Uterus (tissue), 2 donors: ENCODE data around the gene MYBPC3.

Source experiments
- CTCF ChIP-seq, 4 experiments: fragments of 200-600 bp in 2 of 4; fragments of 450-650 bp in 2 of 4; sonication (generic) in 2 of 4; IDR thresholded peaks; one replicate each; pipeline ENCODE4 v1.5.1; 2016 to 2019; ENCODE audit warnings: antibody characterized with exemption in 4 of 4, mild to moderate bottlenecking in 2 of 4, moderate library complexity in 1 of 4
- POLR2A ChIP-seq, 2 donors: fragments of 450-650 bp; IDR thresholded peaks; one replicate each; pipeline ENCODE4 v1.6.1; 2016; ENCODE audit warnings: antibody characterized with exemption in 2 of 2, mild to moderate bottlenecking in 1 of 2, moderate library complexity in 1 of 2

- TF ChIP-seq CTCF (IDR thresholded peaks at IDR 0.05): no peak
- no peak for TF ChIP-seq POLR2A (IDR thresholded peaks at IDR 0.05)
These were observed 46.0 kb upstream of the MYBPC3 start for GRCh38 chr11:47398551-47398950.
